Omental fat pad (tissue), 4 donors: ENCODE data around the gene KIRREL3. TPM values are rescaled to one million over a fixed set of nuclear protein-coding genes. Genes with fewer than 3 reads are reported as not detected.

Source experiments
- ATAC-seq: fragments of 150-250 bp; one replicate; pipeline ENCODE4 v1.9.1; 2016; ENCODE audit warnings: mild to moderate bottlenecking, moderate library complexity; ENCODE audit not compliant: low FRiP score
- DNase-seq: peaks from one replicate; pipeline ENCODE4 v3.0.0-alpha.2; 2019; ENCODE audit warnings: low spot score
- total RNA-seq, 4 donors: library from RNA; depleted of rRNA; stranded (reverse); fragments of >200 nt; gene quantifications; one replicate each; pipeline ENCODE4 v1.1.0, GENCODE V29; 2016
- TF ChIP-seq, protein P1 (sequence below), 3 donors: fragments of 450-650 bp; IDR thresholded peaks; one replicate each; pipeline ENCODE4 v1.5.1; 2016 to 2017; ENCODE audit warnings: antibody characterized with exemption in 3 of 3, mild to moderate bottlenecking in 3 of 3, moderate library complexity in 2 of 3

The KIRREL3 gene
- total RNA-seq, 4 donors from 2014 or later = 0.09 to 0.60 TPM; not detected in 2

DNA sequence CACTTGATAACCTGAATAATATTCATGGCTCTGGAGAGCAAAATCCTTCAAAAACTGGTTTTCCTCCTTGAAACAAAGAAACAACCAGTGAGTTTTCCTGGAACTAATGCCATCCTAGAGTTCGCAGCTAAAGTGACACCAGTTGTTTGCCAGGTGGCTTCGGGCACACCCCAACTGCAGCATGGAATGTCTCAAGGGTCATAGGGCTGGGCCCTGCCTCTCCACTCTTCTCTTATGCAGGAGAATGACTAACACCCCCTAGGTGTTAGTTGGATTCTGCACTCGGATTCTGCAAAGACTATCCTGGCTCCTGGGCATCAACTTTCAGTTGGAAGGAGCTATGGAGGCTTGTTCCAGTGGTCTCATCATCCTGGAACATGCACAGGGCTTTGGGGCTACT, 98.8 kb downstream of the KIRREL3 start:
- DNase-seq (no peak), ATAC-seq (no peak)
- TF ChIP-seq, protein P1, sequence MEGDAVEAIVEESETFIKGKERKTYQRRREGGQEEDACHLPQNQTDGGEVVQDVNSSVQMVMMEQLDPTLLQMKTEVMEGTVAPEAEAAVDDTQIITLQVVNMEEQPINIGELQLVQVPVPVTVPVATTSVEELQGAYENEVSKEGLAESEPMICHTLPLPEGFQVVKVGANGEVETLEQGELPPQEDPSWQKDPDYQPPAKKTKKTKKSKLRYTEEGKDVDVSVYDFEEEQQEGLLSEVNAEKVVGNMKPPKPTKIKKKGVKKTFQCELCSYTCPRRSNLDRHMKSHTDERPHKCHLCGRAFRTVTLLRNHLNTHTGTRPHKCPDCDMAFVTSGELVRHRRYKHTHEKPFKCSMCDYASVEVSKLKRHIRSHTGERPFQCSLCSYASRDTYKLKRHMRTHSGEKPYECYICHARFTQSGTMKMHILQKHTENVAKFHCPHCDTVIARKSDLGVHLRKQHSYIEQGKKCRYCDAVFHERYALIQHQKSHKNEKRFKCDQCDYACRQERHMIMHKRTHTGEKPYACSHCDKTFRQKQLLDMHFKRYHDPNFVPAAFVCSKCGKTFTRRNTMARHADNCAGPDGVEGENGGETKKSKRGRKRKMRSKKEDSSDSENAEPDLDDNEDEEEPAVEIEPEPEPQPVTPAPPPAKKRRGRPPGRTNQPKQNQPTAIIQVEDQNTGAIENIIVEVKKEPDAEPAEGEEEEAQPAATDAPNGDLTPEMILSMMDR (IDR thresholded peaks at IDR 0.05) = no peak

DNA sequence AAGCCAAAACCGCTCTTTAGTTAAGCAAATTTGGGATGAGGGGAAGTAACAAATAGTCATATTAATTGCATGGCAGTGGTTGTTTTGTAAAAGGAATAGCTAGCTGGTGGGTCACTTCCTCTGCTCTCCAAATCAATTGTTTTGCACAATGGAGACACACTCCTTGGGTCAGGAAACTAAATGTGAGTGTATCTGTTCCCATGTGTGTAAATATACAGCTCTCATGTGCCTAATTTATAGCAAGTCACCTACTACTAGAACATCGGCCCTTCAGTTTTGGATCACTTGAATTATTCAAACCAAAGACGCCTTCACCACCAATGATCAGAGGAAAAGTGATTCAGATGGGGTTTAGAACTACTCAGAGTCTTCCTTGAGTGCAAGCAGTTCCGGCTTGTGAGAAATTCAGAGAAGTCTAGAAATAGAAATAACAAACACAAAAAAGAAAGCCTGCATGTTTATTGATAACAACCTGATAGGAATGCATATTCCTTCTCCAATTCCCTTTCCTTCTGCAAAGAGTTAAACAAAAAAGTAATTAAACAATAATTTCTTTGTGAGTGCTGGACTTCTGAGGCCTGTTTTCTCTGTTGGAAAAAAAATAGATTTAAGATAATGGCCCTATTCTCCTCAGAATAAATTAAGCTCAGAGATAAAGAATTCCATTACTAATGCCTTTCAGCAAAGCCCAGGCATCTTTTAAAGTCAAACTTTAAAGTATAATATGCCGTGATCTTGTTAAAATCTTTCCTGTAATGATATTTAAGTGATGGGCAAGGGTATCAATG, 100.4 kb downstream of the KIRREL3 start:
- TF ChIP-seq, protein P1 (IDR thresholded peaks at IDR 0.05) = no peak
- no peak for DNase-seq
- ATAC-seq = no peak

DNA sequence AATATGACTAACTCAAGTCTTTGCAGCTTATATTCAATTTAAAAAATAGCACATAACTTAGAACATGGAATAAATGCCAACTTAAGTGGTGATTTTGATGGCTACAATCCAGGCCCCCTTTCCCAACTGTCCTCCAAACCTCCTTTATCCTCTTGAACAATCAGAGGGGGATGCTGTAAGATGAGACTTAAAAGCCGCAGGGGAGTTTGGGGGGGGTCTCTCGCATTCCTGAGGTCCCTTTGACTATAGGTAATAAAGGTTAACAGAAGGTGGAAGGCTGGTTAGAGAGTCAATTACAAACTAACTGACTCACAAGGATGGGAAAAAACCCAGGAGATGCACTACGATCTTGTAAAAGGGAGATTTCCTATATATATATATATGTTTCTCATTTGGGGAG, 101.8 kb downstream of the KIRREL3 start:
- DNase-seq = no peak
- TF ChIP-seq, protein P1 (IDR thresholded peaks at IDR 0.05) = no peak
- no peak for ATAC-seq

DNA sequence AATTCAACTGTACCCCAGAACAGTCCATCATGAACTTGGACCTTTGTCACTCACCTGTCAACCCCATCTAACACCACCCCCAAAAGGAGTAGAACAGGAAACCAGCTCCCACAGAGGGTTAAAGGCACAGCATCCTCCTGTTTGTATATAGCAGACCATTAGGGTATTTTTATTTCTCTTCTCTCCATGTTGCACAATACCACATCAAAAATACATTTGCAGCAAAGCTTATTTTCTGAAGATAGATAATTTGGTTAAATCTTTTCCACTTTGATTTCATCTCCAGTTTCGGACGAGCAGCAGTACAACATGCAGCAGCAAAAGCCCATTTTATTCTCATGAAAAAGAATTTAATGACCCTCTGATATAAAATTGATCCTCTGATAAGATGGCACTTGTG, 103.1 kb downstream of the KIRREL3 start:
- ATAC-seq = no peak
- TF ChIP-seq, protein P1 (IDR thresholded peaks at IDR 0.05) = no peak
- no peak for DNase-seq

DNA sequence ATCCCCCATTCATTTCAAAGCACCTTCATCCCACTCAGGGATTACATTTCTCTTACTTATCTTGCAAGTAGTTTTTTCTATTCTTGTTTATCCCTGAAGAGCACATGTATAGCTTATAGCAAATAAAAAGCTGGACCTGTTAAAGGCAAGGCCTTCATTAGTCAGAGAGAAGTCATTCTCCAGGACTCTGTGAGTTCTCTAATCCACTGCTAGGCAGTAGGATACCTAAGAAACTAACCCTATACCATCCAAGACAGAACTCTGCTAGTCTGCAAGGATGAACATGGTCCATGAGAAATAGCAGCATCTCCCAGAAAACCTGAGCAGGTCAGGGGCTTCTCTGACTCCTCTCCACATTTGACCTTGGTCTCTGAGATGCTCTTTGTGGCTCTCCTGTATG, 104.5 kb downstream of the KIRREL3 start:
- no peak for DNase-seq
- TF ChIP-seq, protein P1 (IDR thresholded peaks at IDR 0.05) = no peak
- no peak for ATAC-seq

DNA sequence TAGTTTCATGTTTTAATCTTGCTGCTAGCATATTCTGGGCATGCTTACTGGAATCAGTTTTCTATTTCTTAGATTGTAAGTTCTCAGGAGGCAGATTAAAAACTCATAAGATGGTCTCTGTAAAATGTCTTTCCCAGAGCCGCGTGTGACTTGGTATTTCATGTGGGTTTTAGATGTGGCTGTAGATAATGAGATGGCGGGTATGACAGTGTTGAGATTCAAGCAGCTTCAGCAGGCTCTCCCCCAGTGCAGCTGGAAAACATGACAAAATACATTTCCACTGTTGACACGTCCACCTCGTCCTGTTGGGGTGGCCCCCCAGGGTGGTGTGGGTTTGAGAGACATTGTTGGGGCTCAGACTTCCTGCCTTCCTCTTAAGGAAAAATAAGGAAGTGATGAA, 106.8 kb downstream of the KIRREL3 start:
- DNase-seq (no peak), ATAC-seq (no peak)
- TF ChIP-seq, protein P1 (IDR thresholded peaks at IDR 0.05) = no peak

DNA sequence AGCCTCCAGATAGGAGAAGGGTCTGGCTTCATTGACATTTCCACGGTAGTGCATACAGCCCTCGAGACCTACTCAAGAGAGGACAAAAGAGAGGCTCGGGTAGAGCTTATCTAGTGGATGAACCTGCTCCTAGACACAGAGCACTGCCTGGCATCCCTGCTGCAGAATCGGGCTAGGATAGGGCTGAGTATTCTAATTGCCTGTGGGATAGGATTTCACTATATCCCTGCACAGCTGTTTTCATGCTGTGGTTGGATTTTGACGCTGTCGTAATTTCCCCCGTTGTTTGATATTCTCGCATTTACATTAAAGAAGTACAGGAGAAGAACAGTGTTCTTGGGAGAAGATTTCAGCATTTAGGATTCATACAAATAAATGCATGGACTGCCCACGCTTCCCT, 107.8 kb downstream of the KIRREL3 start:
- DNase-seq (no peak), ATAC-seq (no peak)
- TF ChIP-seq, protein P1 (IDR thresholded peaks at IDR 0.05) = no peak
